Left lung (tissue), 10 donors: ENCODE data around the gene USP32. TPM values are rescaled to one million over a fixed set of nuclear protein-coding genes. Genes with fewer than 3 reads are reported as not detected.

Source experiments
- ATAC-seq: fragments of 200-7000 bp; cut with Tn5 transposase; one replicate; pipeline ENCODE4 v1.9.1; 2020; ENCODE audit warnings: moderate library complexity
- DNase-seq, 4 donors: peaks; one replicate each; pipeline ENCODE4 v3.0.0-alpha.2; 2013 to 2020
- H3K27ac ChIP-seq, 2 donors: fragments of 200-600 bp; sonication (generic) in 1 of 2; one replicate each; pipeline versions ENCODE4 v1.5.0 to v1.8.0; 2020 to 2021
- H3K27me3 ChIP-seq, 2 donors: fragments of 200-600 bp; sonication (generic) in 1 of 2; one replicate each; pipeline versions ENCODE4 v1.5.0 to v1.8.0; 2020 to 2021
- H3K36me3 ChIP-seq, 2 donors: fragments of 200-600 bp; sonication (generic) in 1 of 2; one replicate each; pipeline versions ENCODE4 v1.5.0 to v1.8.0; 2020 to 2021
- H3K4me1 ChIP-seq, 2 donors: fragments of 200-600 bp; one replicate each; pipeline ENCODE4 v1.8.0; 2021
- H3K4me3 ChIP-seq, 2 donors: fragments of 200-600 bp; sonication (generic) in 1 of 2; one replicate each; pipeline versions ENCODE4 v1.5.0 to v1.8.0; 2020 to 2021; ENCODE audit warnings: mild to moderate bottlenecking in 1 of 2
- H3K9me3 ChIP-seq, 2 donors: fragments of 200-600 bp; sonication (generic) in 1 of 2; one replicate each; pipeline versions ENCODE4 v1.5.0 to v1.8.0; 2020 to 2021
- intact Hi-C, 2 donors: fragments of 100-400 bp; cut with DNase I; formaldehyde crosslinking; loops; one replicate each; pipeline versions ENCODE4 v1.11.2 to v1.14.2; 2022
- polyA plus RNA-seq, 6 donors: library from polyadenylated mRNA; unstranded; fragments of 120-200 nt; gene quantifications; one replicate each; pipeline ENCODE4 v1.2.1, GENCODE V29; 2013; ENCODE audit not compliant: insufficient read length in 6 of 6
- total RNA-seq, 2 donors: library from RNA; stranded (reverse); fragmentation: NEBNext Ultra II Directional; extraction: Animal tissue kit (Norgen Biotek cat#: 25700); gene quantifications; one replicate each; pipeline ENCODE4 v1.2.1, GENCODE V29; 2021
- TF ChIP-seq, protein P1 (sequence below), 2 donors: fragments of 200-600 bp; sonication (generic) in 1 of 2; IDR thresholded peaks; one replicate each; pipeline versions ENCODE4 v1.5.0 to v1.8.0; 2021; ENCODE audit warnings: antibody characterized with exemption in 2 of 2
- donor health status: DM: no; HTN: yes; CAD: no.
- donor health status: DM: no; HTN: no; CAD: no.

Gene USP32
- total and polyA plus RNA-seq, 8 donors: 30.7 to 73.2 (median 37.7) TPM

DNA sequence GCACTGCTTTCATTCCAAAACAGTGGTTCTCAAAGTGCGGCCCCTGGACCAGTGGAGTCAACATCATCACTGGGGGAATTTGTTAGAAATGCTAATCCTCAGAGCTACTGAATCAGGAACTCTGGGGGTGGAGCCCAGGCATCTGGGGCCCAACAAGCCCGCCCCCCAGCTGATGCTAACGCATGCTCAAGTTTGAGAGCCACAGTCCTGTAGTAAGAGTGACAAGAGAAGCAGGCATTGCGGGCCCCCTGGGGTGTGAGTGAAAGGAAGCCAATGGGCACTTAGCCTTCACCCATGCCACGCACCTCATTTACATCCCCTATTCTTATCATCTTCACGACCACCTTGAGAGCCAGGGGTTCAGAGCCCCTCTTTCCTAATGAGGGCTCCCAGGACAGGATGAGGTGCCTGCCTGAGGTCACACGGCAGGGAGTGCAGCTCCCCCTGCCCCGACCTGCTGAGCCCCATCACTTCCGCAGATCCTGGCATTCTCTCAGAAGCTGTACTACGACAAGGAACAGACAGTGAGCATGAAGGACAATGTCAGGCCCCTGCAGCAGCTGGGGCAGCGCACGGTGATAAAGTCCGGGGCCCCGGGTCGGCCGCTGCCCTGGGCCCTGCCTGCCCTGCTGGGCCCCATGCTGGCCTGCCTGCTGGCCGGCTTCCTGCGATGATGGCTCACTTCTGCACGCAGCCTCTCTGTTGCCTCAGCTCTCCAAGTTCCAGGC lies 233.0 kb downstream of the USP32 start:
- no peaks in the 10 kb centered on the region for H3K9me3 ChIP-seq
- TF ChIP-seq, protein P1, sequence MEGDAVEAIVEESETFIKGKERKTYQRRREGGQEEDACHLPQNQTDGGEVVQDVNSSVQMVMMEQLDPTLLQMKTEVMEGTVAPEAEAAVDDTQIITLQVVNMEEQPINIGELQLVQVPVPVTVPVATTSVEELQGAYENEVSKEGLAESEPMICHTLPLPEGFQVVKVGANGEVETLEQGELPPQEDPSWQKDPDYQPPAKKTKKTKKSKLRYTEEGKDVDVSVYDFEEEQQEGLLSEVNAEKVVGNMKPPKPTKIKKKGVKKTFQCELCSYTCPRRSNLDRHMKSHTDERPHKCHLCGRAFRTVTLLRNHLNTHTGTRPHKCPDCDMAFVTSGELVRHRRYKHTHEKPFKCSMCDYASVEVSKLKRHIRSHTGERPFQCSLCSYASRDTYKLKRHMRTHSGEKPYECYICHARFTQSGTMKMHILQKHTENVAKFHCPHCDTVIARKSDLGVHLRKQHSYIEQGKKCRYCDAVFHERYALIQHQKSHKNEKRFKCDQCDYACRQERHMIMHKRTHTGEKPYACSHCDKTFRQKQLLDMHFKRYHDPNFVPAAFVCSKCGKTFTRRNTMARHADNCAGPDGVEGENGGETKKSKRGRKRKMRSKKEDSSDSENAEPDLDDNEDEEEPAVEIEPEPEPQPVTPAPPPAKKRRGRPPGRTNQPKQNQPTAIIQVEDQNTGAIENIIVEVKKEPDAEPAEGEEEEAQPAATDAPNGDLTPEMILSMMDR (IDR thresholded peaks at IDR 0.05): no peak
- DNase-seq (no peak), ATAC-seq (no peak)
- H3K27ac ChIP-seq: peak overlapping the region in 1 of 2 donors; percentile 28
- H3K4me3 ChIP-seq: no peak overlapping the region
- peaks cover 0 to 20% of the 10 kb centered on the region in 2 donors for H3K27me3 ChIP-seq
- peaks cover 0 to 18% of the 10 kb centered on the region in 2 donors for H3K36me3 ChIP-seq
- H3K4me1 ChIP-seq: peaks cover under 1 to 28% of the 10 kb centered on the region in 2 donors
- intact Hi-C loops: no loop called here

DNA sequence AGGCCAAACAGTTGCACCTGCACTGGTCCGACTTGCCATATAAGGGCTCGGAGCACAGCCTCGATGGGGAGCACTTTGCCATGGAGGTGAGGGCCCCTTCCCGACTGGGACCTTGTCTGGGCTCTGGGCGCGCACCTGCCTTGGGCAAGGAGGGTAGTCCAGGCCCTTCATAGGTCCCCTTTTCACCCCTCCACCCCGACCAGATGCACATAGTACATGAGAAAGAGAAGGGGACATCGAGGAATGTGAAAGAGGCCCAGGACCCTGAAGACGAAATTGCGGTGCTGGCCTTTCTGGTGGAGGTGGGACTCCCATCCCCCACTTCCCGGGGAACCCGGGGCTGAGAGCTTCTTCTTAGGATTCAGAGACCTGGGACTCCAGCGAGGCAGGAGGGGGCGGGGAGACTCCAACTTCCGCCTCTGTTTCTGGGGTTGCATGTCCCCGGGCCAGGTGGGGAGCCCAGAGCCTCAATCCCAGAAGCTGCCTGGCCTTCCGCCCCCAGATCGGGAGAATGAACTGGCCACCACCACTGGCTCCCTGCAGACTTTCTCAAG lies 234.4 kb downstream of the USP32 start:
- intact Hi-C loops: no loop called here
- Histone ChIP-seq H3K27ac (no peak overlapping the region), H3K4me1 (peaks cover 3 to 38% of the 10 kb centered on the region in 2 donors), H3K27me3 (peaks cover 0 to 28% of the 10 kb centered on the region in 2 donors), H3K36me3 (peaks cover 0 to 18% of the 10 kb centered on the region in 2 donors), H3K9me3 (no peaks in the 10 kb centered on the region), H3K4me3 (no peak overlapping the region)
- TF ChIP-seq, protein P1 (IDR thresholded peaks at IDR 0.05): no peak
- DNase-seq (no peak), ATAC-seq (no peak)

DNA sequence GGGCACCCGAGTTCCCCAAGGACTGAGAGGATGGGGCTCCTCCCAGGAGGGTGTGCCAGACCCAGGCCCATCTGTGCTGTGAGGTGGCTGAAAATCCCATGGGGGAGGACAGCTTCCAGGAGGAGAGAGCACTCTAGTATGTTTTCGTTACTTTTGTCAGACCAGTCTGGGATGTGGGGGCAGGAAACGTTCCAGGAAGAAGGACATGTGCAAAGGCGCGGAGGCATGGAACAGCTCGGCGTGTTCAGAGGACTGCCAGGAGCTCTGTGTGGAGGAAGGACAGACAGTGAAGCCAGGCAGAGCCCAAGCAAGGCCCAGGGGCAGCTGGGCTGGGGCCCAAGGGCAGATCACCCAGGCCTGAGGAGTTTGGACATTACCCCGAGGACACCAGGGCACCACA lies 235.2 kb downstream of the USP32 start:
- Histone ChIP-seq H3K4me3 (no peak overlapping the region), H3K27ac (peak overlapping the region in 1 of 2 donors; percentile 28), H3K9me3 (no peaks in the 10 kb centered on the region), H3K27me3 (peaks cover 1 to 36% of the 10 kb centered on the region in 2 donors), H3K4me1 (peaks cover 3 to 40% of the 10 kb centered on the region in 2 donors), H3K36me3 (peaks cover 0 to 18% of the 10 kb centered on the region in 2 donors)
- intact Hi-C loops: no loop called here
- no peak for DNase-seq
- TF ChIP-seq, protein P1 (IDR thresholded peaks at IDR 0.05): no peak
- ATAC-seq: no peak

DNA sequence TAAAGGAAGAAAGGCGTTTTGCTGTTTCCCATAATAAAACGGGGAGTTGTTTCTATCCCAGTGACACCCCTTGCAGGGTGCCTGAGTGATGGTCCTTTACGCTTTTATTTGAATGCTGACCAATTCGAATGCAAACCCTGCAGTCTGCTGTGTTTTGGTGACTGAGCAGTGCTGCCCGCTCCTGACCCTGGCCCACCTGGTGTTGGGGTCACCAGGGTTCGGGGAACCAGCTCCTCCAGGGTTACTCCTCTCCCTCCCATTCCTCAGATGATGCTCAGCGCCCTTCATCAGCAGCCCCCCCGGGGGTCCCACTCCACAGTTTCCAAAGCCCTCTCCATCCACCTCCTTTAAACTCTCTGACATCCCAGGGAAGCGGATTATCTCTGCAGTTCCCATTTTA lies 236.1 kb downstream of the USP32 start:
- DNase-seq (no peak), ATAC-seq (no peak)
- TF ChIP-seq, protein P1 (IDR thresholded peaks at IDR 0.05): no peak
- H3K9me3 ChIP-seq: no peaks in the 10 kb centered on the region
- intact Hi-C loops: no loop called here
- no peak overlapping the region for H3K27ac ChIP-seq
- peaks cover 10 to 40% of the 10 kb centered on the region in 2 donors for H3K27me3 ChIP-seq
- peaks cover 0 to 18% of the 10 kb centered on the region in 2 donors for H3K36me3 ChIP-seq
- no peak overlapping the region for H3K4me3 ChIP-seq
- peaks cover 4 to 40% of the 10 kb centered on the region in 2 donors for H3K4me1 ChIP-seq

DNA sequence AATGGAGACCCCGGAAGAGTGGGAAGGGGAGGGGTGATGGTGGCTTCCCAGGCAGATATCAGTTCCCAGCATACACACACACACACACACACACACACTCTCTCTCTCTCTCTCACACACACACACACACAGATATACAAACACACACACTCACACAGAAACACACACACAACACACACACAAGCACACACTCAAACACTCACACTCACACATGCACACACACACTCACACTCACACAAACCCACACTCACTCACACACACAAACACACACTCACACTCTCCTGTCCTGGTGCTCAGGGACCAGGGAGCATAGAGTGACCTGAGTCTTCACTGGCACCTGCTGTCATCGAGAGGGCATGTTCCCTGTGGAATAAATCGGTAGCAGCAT lies 236.5 kb downstream of the USP32 start:
- Histone ChIP-seq H3K4me3 (no peak overlapping the region), H3K27ac (peak overlapping the region in 1 of 2 donors; percentile 60), H3K27me3 (peaks cover 14 to 44% of the 10 kb centered on the region in 2 donors), H3K4me1 (peaks cover 5 to 44% of the 10 kb centered on the region in 2 donors), H3K9me3 (no peaks in the 10 kb centered on the region), H3K36me3 (peaks cover 0 to 18% of the 10 kb centered on the region in 2 donors)
- intact Hi-C loops: no loop called here
- DNase-seq (no peak), ATAC-seq (no peak)
- TF ChIP-seq, protein P1 (IDR thresholded peaks at IDR 0.05): no peak
